K562 (cell line): ENCODE data around the gene BID. TPM values are rescaled to one million over a fixed set of nuclear protein-coding genes. Genes with fewer than 3 reads are reported as not detected.

Experiments
- ARNT ChIP-seq, 2 experiments: fragments of 450-650 bp; IDR thresholded peaks; 2 replicates each; pipeline ENCODE4 v1.6.1; 2016; ENCODE audit warnings: mild to moderate bottlenecking in 1 of 2
- FOXP4 ChIP-seq: sonication (generic); formaldehyde crosslinking; IDR thresholded peaks from 2 replicates; pipeline ENCODE4 v1.8.0; 2022; ENCODE audit warnings: mild to moderate bottlenecking, missing genetic modification reagents, borderline replicate concordance
- MCM3 ChIP-seq: fragments of 450-650 bp; IDR thresholded peaks from 2 replicates; pipeline ENCODE4 v1.6.1; 2016
- POLR2AphosphoS5 ChIP-seq: IDR thresholded peaks from 2 replicates; pipeline ENCODE4 v1.6.1; 2011; ENCODE audit warnings: mild to moderate bottlenecking, low read depth, low read length, moderate library complexity; ENCODE audit not compliant: control insufficient read depth, insufficient read depth
- TEAD4 ChIP-seq, 2 experiments: sonication (generic) in 1 of 2; formaldehyde crosslinking in 1 of 2; IDR thresholded peaks; 2 replicates each; pipeline versions ENCODE4 v1.6.1 to v1.8.0; 2012 to 2022; ENCODE audit warnings: borderline replicate concordance in 1 of 2, inconsistent platforms in 1 of 2, low read length in 1 of 2, mild to moderate bottlenecking in 1 of 2, missing genetic modification reagents in 1 of 2
- XRCC3 ChIP-seq: fragments of 450-650 bp; IDR thresholded peaks from 2 replicates; pipeline ENCODE4 v1.6.1; 2017; ENCODE audit warnings: mild to moderate bottlenecking, moderate library complexity
- ZNF384 ChIP-seq: IDR thresholded peaks from 2 replicates; pipeline ENCODE4 v1.6.1; 2012; ENCODE audit warnings: low read depth, low read length, improper control_type of control experiment
- ZNF444 ChIP-seq: fragments of 250-450 bp; sonication (Bioruptor Pico); IDR thresholded peaks from 2 replicates; pipeline ENCODE4 v1.4.0; 2020; ENCODE audit warnings: mild to moderate bottlenecking, moderate library complexity
- polyA plus RNA-seq, 8 experiments: library from polyadenylated mRNA; depleted of rRNA in 4 of 8; stranded (reverse) in 5 of 8; unstranded in 3 of 8; fragments of >200 nt; fragmentation: Nextera tagmentation in 2 of 8; fragmentation: Illumina TruSeq in 1 of 8; extraction: Ambion mirVana in 2 of 8; extraction: Trizol in 1 of 8; gene quantifications; 2 replicates each; pipeline versions ENCODE4 v1.2.1 to v1.2.3, GENCODE V29; 2011 to 2014; ENCODE audit warnings: inconsistent platforms in 1 of 8, missing spikeins in 1 of 8
- total RNA-seq, 7 experiments: library from RNA; depleted of rRNA in 6 of 7; stranded (reverse); fragments of >200 nt in 6 of 7; fragmentation: Illumina TruSeq in 2 of 7; extraction: Trizol in 2 of 7; gene quantifications; 2 replicates each; pipeline versions ENCODE4 v1.2.1 to v1.2.3, GENCODE V29; 2011 to 2021; ENCODE audit warnings: low replicate concordance in 1 of 7
- TF ChIP-seq, protein P1 (sequence below): fragments of 450-650 bp; formaldehyde crosslinking; IDR thresholded peaks from 2 replicates; pipeline ENCODE4 v1.4.0; 2020; ENCODE audit warnings: mild to moderate bottlenecking, mixed read lengths

Gene BID
- total and polyA plus RNA-seq, 9 of the 15 experiments (the other 6 are each of a cell fraction or from before 2014, with no cell fraction given) = 5.2 to 209 (median 63.7) TPM

GRCh38 chr22:17716529-17716928, 57.7 kb downstream of the BID start (continued):
- TF ChIP-seq ARNT (IDR thresholded peaks at IDR 0.05) (no peak), XRCC3 (no peak), MCM3 (no peak), ZNF384 (no peak), POLR2AphosphoS5 (no peak), TEAD4 (IDR thresholded peaks at IDR 0.05; ENCODE audit: low read length) (no peak), TEAD4 (CRISPR knock-in tag; IDR thresholded peaks at IDR 0.05; ENCODE audit: borderline replicate concordance) (no peak), FOXP4 (CRISPR knock-in tag) (no peak), ZNF444 (no peak)
- TF ChIP-seq, protein P1, sequence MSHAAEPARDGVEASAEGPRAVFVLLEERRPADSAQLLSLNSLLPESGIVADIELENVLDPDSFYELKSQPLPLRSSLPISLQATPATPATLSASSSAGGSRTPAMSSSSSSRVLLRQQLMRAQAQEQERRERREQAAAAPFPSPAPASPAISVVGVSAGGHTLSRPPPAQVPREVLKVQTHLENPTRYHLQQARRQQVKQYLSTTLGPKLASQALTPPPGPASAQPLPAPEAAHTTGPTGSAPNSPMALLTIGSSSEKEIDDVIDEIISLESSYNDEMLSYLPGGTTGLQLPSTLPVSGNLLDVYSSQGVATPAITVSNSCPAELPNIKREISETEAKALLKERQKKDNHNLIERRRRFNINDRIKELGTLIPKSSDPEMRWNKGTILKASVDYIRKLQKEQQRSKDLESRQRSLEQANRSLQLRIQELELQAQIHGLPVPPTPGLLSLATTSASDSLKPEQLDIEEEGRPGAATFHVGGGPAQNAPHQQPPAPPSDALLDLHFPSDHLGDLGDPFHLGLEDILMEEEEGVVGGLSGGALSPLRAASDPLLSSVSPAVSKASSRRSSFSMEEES (CRISPR knock-in tag) = no peak
- TF ChIP-seq, all 486 proteins: peak for 0
